Measurements from ENCODE around the gene ICAM3.
A peak's percentile ranks its signal among the peaks of the same experiment; 100 is the strongest.

The ICAM3 gene

DNA sequence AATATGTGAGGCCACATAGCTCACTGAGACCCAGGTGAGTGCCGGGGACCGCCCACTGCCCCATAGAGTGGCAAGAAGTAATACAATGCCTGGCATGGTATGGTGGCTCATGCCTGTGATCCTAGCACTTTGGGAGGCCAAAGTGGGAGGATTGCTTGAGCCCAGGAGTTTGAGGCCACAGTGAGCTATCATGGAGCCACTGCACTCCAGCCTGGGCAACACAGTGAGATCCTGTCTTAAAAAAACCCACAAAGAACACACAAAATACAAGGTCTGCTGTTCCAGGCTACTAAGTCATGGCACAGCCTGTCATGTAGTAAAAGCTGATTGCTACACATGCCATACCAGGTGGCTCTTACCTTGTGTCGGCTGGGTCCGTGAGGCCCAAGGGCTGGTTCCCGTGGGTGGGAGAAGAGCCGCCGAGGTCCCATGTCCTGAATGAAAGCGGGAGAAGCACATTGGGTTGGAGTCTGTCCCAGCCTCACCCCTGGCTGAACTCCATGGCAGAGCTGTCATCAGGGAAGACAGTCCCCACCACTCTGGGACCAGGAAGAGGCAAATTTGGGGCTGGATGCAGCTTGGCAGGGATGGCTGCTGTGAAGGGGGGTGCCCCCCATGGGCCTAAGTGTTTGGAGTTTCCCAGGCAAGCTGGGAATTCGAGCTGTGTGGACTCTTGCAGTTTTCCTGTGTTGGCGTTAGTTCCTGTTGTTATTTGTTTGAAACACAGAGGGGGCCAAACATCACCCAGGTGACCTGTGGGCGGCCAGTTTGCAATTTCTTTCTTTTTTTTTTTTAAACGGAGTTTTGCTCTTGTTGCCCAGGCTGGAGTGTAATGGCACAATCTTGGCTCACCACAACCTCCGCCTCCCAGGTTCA, 20.4 kb downstream of the ICAM3 start:
- no peak for DNase-seq (ENCODE audit: low read depth)

DNA sequence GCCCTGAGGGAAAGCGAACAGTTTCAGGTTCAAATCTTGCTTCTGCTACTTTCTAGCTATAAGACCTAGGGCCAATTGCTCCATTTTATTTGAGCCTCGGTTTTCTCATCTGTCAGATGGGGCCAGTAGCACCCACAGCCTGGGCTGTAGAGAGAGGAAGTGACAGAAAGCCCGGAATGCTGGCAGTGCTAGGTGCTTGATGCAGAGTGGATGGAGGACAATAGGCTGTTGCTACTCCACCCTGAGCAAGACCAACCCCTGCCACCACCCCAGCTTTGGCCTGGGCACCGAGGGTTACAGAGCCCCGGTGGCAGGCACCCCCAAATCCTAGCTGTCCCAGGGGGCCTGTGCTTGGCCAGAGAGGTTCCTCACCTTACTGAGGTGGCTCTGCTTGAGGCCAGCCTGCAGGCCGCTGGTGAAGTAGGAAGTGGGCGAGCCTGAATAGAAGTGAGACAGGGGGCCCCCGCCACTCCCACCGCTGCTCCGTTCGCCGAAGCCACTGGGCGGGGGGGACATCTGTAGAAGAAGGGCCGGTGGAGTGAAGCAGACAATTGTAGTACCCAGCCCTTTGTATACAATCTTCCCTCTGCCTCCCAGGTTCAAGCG, 21.5 kb downstream of the ICAM3 start:
- no peak for DNase-seq (ENCODE audit: low read depth)

DNA sequence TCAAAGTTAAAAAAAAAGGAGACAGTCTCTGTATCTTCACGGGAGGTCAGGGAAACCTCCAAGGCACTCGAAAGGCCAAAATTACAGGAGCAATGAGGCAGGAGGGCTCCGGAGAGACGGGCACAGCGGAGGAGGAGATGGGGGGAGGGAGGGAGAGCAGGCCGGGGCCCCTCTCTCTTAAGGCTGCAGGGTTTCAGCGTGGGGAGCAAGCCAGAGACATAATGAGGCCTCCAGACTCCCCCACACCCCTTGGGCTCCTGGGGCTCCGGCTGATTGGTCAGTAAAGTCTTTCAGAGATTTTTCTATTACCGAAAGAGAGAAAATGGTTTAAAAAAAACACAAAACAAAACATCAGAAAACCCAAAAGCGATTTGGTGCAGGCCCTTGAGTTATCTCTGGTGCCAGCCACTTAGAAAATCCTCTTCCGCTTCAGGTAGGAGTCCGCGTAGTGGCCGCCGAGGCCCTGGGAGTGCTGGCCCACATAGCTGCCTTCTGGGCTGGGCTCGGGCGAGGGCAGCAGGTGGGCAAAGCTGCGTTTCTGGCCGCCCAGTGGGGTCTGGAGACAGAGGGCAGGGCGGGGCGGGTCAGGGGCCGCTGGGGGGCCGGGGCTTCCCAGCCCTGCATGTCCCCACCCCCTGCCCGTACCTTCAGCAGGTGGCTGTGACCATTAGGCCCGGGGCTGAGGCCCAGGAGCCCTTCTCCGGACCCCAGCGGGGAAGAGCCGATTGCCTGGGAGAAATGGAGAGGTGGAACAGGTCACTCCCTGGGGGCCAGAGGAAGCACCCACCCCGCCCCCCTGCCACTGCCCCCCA, 22.2 kb downstream of the ICAM3 start:
- no peak for DNase-seq (ENCODE audit: low read depth)

DNA sequence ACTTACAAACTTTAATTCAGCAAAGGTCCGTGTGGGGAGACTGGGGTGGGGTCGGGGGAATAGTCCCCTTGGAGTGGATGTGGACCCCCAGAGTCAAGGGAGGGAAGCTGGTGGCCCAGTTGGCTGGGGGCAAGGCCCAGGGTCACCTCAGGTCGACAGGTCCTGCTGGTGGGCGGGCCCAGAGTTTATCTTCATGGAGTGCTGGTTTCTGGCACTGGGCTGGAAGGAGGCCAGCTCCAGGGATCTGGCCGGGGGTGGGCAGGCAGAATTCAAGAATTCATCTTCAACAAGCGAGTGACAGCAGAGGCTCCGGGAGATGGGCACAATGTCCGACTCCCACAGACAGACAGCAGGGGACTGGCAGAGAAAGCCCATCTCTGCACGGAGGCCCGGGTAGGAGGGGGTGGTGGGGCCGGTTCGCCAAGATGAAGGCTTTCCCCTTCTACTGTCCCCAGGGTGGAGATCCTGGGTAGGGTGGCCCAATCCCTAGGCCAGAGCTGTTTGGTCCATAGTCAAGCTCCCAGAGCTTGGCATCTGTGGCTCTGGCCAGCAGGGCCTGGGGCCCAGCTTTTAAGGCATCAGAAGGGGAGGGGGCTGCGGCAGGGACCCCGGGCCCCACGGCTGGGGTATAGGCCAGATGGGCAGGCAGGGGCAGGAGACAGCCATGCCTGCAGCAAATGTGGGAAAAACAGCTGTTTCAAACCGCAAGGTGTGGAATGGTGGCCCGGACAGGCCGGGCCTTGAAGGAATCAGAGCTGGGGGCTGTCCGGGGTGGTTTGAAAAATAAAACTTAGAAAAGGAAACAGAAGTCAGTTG, 23.0 kb downstream of the ICAM3 start:
- DNase-seq (ENCODE audit: low read depth), result no peak

DNA sequence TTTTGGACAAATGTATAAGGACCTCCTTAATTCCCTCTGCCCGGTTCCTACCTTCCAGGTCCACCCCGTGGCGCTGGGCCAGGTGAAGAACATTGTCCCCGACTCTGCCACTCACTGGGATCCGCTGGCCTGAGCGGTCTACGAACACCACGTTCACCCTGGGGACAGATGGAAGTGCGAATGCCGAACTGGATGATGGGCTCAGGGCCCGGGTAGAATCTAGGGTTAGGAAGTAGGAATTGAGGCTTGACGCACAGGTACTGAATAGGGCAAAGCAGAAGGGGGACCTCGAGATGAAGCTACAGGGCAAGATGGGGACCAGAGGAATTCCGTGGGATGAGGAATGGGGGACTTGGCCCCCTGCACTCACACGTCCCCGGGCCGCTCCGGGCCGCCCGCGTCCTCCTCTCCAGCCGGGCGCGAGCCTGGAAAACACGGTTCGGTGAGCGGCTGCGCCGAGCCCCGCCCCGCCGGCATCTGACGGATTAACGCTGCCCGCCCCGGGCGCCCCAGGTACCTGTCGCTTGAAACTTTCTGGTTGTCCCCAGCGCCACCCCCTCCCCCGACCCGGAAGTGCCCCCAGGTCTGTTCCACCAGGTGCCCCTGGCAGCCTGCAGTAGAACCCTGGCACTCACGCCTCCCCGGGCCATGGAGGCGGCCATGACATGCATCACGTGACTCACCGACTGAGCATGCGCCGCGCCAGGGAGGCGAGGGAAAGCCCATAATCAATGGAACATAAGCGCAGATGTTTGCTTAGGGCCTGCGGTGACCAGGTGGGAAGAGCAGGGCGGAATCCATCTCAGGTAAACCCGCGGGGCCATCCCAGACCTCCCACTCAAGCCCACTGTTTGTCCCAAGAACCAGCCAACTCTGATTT, 23.8 kb downstream of the ICAM3 start, which contains the start of gene FDX2:
TSS of gene FDX2 (minus strand) at position 681 of the 880 bp plus-strand sequence. CDS start at position 662, 19 bp downstream.
- DNase-seq (ENCODE audit: low read depth), result peak; percentile 89

DNA sequence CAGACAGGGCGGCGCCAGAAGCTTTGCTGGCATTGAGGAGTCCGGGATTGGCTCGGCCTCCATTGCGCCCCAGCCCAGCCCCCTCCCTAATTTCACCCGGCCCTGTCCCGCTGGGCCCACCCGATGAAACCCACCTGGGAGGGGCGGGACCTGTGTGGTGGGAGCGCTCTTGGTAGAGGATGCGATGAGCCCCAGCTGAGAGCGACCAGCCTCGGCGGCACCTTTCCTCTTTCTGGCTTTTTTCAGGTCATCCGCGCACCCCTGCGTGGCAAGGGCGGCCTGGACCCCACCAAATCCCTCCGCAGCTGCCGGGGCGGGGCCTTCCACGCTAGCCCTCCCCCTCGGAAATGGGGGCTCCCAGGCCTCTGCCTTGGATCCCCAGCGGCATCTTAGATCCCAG, 30.0 kb downstream of the ICAM3 start, which contains the start of gene ZGLP1:
TSS of gene ZGLP1 (minus strand) at position 393 of the 400 bp plus-strand sequence.
- no peak for DNase-seq (ENCODE audit: low read depth)

DNA sequence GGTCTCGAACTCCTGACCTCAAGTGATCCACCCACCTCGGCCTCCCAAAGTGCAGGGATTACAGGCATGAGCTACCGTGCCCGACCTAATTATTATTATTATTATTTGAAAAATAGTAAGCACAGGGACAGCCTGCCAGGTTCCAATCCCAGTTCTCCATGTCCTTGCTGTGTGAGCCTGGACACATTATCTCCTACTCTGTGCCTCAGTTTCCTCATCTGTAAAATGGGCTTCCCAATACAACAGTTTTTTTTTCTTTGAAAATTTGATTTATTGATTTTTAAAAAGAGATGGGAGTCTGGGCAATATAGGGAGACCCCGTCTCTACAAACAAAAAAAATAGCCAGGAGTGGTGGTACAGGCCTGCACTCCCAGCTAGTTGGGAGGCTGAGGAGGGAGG, 33.1 kb downstream of the ICAM3 start:
- no peak for DNase-seq (ENCODE audit: low read depth)

DNA sequence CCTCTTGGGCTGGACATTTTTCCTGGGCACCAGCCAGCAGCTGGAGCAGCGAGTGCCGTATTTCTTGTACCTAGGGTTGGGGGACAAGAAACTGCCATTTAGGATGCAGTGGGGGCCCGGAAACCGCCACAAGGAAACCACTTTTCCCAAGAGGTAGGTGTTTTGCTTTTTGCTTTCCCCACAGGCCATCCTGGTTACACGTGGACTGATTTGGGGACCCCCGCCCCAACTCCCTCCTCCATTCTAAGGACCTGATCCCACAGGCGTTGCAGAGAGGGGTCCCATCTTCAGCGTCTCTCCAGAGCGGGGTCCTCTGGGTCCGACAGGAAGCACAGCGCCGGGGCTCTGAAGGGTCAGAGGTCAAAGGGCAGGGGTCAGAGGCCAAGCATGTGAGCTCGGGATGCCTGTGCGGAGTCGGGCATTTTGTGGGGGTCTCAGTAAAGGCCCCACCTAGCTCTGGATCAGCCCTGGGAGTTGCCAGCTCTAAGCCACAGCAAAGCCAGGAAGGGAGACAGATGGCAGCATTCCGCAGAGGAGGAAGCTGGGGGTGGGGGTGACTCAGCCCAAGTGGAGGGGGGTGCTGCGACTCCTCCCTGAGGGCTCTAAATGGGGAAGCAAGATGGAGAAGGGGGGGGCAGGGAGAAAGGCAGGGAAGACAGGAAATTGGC, 34.2 kb downstream of the ICAM3 start:
- no peak for DNase-seq (ENCODE audit: low read depth)

DNA sequence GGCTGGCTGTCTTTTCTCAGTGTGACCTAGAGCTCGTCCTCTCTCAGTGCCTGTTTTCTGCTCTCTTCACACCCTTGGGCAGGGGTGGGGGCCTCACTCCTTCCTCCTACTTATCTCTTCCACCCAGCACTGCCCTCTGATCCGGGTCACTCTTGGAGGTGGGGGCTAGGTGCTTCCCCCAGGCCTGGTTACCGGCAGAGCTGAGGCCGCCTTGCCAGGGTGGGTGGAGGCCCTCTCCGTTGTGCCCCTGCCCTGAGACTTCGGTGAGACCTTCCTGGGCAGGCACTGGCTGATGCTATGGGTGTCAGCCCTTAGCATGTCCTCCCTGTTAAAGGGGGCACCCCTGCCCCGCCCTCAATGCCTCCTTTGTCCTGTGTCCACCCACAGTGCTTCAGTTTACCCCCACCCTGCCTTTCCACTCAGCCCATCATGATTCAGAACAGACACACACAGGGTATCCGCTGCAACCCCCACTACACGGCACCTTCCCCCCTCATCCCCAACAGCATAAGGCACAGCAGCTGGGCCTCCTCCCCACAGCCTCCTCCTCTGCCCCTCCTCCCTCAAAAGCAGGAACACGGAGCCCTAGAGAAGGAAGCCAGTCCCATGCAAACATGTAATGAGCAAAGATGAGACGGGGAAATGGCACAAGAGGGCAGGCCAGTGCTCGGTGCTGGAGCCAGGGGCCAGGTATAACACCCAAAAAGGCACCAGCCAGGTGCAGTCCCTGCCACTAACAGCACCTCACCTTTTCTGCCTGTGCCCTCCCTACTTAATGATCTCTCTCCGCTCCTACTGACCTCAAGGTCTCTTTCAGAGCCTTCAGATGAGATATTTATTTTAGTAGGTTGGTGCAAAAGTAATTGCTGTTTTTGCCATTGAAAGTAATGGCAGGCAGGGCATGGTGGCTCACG, 39.6 kb downstream of the ICAM3 start:
- no peak for DNase-seq (ENCODE audit: low read depth)

DNA sequence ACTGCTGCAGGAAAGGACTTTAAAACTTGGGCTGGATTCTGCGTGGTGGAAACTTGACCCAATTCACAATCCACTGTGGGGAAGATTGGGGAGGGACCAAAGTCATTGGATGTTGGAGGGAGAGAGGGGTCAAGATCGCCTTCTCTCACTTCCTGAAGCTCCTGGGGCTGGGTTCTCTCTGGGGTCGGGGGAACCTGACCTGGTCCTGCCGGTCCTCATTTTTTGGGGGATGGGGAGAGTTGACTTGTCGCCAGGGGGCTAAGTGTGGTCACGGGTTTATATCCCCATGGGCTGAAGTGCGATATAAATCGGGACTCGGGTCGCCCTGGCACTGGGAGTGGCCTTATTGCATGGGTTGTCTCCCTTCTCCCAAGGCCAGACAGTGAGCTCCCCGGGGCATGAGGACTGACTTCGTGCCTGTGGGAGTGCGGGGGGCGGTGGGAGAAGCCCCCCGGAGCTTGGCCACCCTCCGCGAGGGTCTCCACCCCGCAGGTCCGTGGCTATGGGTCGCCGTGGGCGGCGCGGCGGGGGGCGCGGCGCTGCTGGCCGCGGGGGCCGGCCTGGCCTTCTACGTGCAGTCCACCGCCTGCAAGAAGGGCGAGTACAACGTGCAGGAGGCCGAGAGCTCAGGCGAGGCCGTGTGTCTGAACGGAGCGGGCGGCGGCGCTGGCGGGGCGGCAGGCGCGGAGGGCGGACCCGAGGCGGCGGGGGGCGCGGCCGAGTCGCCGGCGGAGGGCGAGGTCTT, 43.4 kb downstream of the ICAM3 start:
- DNase-seq (ENCODE audit: low read depth), result no peak

DNA sequence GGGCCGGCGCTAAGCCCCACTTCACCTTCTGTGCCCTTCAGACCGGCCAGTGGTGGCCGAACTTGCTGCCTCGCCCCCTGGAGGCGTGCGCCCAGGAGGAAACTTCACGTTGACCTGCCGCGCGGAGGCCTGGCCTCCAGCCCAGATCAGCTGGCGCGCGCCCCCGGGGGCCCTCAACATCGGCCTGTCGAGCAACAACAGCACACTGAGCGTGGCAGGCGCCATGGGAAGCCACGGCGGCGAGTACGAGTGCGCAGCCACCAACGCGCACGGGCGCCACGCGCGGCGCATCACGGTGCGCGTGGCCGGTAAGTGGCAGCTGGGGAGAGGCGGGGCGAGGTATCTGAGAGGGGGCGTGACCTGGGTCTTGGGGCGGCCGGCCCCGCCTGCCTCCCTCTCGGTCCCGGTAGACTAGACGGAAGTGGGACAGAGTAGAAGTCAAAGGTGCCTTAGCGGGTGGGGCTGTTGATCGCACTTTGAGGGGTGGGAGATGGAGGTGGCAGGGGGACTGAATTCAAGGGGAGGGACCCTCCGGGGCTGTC, 44.0 kb downstream of the ICAM3 start:
- DNase-seq (ENCODE audit: low read depth), result no peak

DNA sequence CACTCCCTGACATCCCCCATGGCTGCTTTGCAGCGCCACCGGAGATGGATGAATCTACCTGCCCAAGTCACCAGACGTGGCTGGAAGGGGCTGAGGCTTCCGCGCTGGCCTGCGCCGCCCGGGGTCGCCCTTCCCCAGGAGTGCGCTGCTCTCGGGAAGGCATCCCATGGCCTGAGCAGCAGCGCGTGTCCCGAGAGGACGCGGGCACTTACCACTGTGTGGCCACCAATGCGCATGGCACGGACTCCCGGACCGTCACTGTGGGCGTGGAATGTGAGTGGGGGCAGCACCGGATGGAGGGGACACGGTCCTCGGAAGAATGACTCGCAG, 45.1 kb downstream of the ICAM3 start:
- no peak for DNase-seq (ENCODE audit: low read depth)

DNA sequence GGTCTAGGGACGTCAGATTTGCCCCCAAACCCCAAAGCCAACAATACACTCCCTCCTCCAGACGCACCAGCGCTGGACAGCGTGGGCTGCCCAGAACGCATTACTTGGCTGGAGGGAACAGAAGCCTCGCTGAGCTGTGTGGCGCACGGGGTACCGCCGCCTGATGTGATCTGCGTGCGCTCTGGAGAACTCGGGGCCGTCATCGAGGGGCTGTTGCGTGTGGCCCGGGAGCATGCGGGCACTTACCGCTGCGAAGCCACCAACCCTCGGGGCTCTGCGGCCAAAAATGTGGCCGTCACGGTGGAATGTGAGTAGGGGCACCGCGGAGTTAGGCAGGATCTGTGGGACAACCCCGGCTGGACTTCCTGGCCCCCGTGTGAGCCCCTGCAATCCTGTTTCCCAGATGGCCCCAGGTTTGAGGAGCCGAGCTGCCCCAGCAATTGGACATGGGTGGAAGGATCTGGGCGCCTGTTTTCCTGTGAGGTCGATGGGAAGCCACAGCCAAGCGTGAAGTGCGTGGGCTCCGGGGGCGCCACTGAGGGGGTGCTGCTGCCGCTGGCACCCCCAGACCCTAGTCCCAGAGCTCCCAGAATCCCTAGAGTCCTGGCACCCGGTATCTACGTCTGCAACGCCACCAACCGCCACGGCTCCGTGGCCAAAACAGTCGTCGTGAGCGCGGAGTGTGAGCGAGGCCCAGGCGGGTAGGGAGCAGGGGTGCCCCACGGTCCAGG, 45.6 kb downstream of the ICAM3 start:
- no peak for DNase-seq (ENCODE audit: low read depth)

DNA sequence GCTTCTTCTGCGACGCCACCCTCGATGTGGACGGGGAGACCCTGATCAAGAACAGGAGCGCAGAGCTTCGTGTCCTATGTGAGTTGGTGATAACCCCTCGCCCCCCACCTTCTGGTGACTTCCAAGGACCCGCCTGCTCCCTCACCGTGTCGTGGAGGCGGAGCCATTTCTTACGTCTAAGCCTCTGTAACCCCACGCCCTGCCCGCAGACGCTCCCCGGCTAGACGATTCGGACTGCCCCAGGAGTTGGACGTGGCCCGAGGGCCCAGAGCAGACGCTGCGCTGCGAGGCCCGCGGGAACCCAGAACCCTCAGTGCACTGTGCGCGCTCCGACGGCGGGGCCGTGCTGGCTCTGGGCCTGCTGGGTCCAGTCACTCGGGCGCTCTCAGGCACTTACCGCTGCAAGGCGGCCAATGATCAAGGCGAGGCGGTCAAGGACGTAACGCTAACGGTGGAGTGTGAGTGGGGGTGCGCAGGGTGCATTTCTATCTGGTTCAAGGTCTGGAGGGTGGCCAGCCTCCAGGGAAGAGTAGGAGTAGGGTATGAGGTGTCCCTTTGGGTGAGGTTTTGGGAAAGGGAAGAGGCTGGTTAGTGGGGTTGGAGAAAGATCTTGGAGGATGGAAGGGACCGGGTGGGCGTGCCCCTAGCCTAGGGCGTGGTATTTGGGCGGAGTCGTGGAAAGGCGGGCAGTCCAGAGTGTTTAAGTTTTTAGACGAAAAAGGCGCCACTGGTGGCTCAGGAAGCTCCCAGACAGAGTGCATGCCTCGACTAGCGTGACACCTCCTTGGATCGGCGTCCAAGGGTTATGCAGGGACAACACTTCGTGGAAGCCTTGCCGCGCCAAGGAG, 46.4 kb downstream of the ICAM3 start:
- DNase-seq (ENCODE audit: low read depth), result no peak

DNA sequence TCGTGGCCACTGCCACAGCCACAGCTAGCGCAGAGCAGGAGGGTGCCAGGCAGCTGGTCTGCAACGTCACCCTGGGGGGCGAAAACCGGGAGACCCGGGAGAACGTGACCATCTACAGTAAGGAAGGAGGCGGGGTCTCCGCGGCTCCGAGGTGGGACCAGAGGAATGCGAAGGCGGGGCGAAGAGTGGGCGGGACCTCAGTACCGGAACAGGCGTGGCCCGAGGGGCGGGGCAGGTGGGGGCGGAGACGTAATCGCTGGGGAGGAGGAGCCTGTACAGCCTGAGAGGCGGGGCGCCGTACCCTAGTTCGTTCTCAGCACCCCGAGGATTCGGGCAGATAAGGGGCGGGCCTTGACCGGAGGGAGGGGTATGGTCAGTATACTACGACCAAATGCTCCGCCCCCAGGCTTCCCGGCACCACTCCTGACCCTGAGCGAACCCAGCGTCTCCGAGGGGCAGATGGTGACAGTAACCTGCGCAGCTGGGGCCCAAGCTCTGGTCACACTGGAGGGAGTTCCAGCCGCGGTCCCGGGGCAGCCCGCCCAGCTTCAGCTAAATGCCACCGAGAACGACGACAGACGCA, 47.1 kb downstream of the ICAM3 start:
- peak; percentile 77 for DNase-seq (ENCODE audit: low read depth)

DNA sequence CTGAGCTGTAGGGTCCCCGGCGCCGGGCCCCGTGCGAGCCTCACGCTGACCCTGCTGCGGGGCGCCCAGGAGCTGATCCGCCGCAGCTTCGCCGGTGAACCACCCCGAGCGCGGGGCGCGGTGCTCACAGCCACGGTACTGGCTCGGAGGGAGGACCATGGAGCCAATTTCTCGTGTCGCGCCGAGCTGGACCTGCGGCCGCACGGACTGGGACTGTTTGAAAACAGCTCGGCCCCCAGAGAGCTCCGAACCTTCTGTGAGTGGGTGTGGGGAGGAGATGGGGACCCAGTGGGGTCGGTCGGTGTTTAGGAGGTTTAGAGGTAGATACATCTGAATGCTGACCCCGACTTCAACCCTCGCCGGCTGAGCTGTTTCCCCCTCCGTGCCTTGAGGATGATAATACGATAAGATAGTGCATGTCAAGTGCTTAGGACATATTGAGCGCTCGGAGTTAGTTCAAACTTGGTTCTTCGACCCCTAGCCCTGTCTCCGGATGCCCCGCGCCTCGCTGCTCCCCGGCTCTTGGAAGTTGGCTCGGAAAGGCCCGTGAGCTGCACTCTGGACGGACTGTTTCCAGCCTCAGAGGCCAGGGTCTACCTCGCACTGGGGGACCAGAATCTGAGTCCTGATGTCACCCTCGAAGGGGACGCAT, 47.7 kb downstream of the ICAM3 start:
- DNase-seq (ENCODE audit: low read depth), result no peak
